Measurements from ENCODE around the gene MAN1A2. TPM values are rescaled to one million over a fixed set of nuclear protein-coding genes. Genes with fewer than 3 reads are reported as not detected.

The MAN1A2 gene
- total and polyA plus RNA-seq, 11 donors: 5.1 to 36.5 (median 19.9) TPM

- Histone ChIP-seq H3K4me3 (no peak overlapping the region), H3K27me3 (no peaks in the 10 kb centered on the region), H3K27ac (no peak overlapping the region), H3K4me1 (no peaks in the 10 kb centered on the region), H3K36me3 (no peaks in the 10 kb centered on the region), H3K9me3 (no peaks in the 10 kb centered on the region)
- intact Hi-C loops (cut with DNase I): loop anchor here in 1 of 10 donors (10.0 kb wide), 1 partner anchor 54 kb away; no protein-coding TSS in a partner anchor
- TF ChIP-seq CTCF (IDR thresholded peaks at IDR 0.05): no peak
- no peak for ATAC-seq
- DNase-seq: no peak
- WGBS, 4 donors: 92 to 95% (median 92%) methylated on average over 5 to 6 of the region's 6 CpGs
Measured at GRCh38 chr1:117540532-117540931, 173.3 kb downstream of the MAN1A2 start.

GRCh38 chr1:117541003-117541402 lies 173.8 kb downstream of the MAN1A2 start:
- 80 to 81% (median 80%) methylated on average over 5 of the region's 5 CpGs for WGBS, 4 donors
- Histone ChIP-seq H3K27ac (no peak overlapping the region), H3K4me1 (no peaks in the 10 kb centered on the region), H3K4me3 (no peak overlapping the region), H3K27me3 (no peaks in the 10 kb centered on the region), H3K36me3 (no peaks in the 10 kb centered on the region), H3K9me3 (no peaks in the 10 kb centered on the region)
- intact Hi-C loops (cut with DNase I): loop anchor here in 1 of 10 donors (10.0 kb wide), 1 partner anchor 54 kb away; no protein-coding TSS in a partner anchor
- TF ChIP-seq POLR2A (IDR thresholded peaks at IDR 0.05): no peak
- no peak for TF ChIP-seq CTCF (IDR thresholded peaks at IDR 0.05)
- DNase-seq (no peak), ATAC-seq (no peak)

- Histone ChIP-seq H3K27me3 (no peaks in the 10 kb centered on the region), H3K9me3 (no peaks in the 10 kb centered on the region), H3K4me1 (peaks cover 0 to 1% (median 0%) of the 10 kb centered on the region in 12 donors), H3K36me3 (no peaks in the 10 kb centered on the region), H3K27ac (no peak overlapping the region), H3K4me3 (no peak overlapping the region)
- DNase-seq (no peak), ATAC-seq (no peak)
- intact Hi-C loops (cut with DNase I): loop anchor here in 1 of 10 donors (10.0 kb wide), 1 partner anchor 53 kb away; no protein-coding TSS in a partner anchor
- WGBS, 4 donors: 79 to 83% (median 80%) methylated on average over 5 of the region's 5 CpGs
- no peak for TF ChIP-seq CTCF (IDR thresholded peaks at IDR 0.05)
- TF ChIP-seq POLR2A (IDR thresholded peaks at IDR 0.05): no peak
Measured at GRCh38 chr1:117541585-117541984, 174.3 kb downstream of the MAN1A2 start.

GRCh38 chr1:117544509-117545109 lies 177.4 kb downstream of the MAN1A2 start:
- Histone ChIP-seq H3K27ac (no peak overlapping the region), H3K4me1 (peaks cover 0 to 3% (median 0%) of the 10 kb centered on the region in 12 donors), H3K9me3 (no peaks in the 10 kb centered on the region), H3K36me3 (no peaks in the 10 kb centered on the region), H3K4me3 (no peak overlapping the region), H3K27me3 (no peaks in the 10 kb centered on the region)
- 59 to 77% (median 69%) methylated on average over 4 of the region's 4 CpGs for WGBS, 4 donors
- TF ChIP-seq POLR2A (IDR thresholded peaks at IDR 0.05) (no peak), CTCF (IDR thresholded peaks at IDR 0.05) (no peak)
- no peak for DNase-seq
- intact Hi-C loops (cut with DNase I): loop anchor here in 1 of 10 donors (10.0 kb wide), 1 partner anchor 50 kb away; no protein-coding TSS in a partner anchor
- no peak for ATAC-seq

Measured in heart left ventricle (tissue), 16 donors.